ENCODE measurements around the gene CENPW. TPM values are rescaled to one million over a fixed set of nuclear protein-coding genes. Genes with fewer than 3 reads are reported as not detected.

CENPW gene
- total RNA-seq, 1 experiment from 2014 or later = 21.0 TPM

GRCh38 chr6:126373344-126373743 lies 33.4 kb downstream of the CENPW start:
- no peak for DNase-seq (ENCODE audit: low spot score)

- no peak for DNase-seq (ENCODE audit: low spot score)
Measured at GRCh38 chr6:126374372-126374771, 34.5 kb downstream of the CENPW start.

- no peak for DNase-seq (ENCODE audit: low spot score)
Measured at GRCh38 chr6:126376682-126377081, 36.8 kb downstream of the CENPW start.

GRCh38 chr6:126377594-126378153 lies 37.8 kb downstream of the CENPW start:
- DNase-seq (ENCODE audit: low spot score) = no peak

GRCh38 chr6:126380072-126380583 lies 40.2 kb downstream of the CENPW start:
- no peak for DNase-seq (ENCODE audit: low spot score)

GRCh38 chr6:126381498-126381897 lies 41.6 kb downstream of the CENPW start:
- DNase-seq (ENCODE audit: low spot score) = no peak

- no peak for DNase-seq (ENCODE audit: low spot score)
Measured at GRCh38 chr6:126383203-126383602, 43.3 kb downstream of the CENPW start.

GRCh38 chr6:126385536-126385935 lies 45.6 kb downstream of the CENPW start:
- no peak for DNase-seq (ENCODE audit: low spot score)

GRCh38 chr6:126388104-126388598 lies 48.2 kb downstream of the CENPW start:
- DNase-seq (ENCODE audit: low spot score) = no peak

- no peak for DNase-seq (ENCODE audit: low spot score)
Measured at GRCh38 chr6:126396131-126396530, 56.2 kb downstream of the CENPW start.
